ENCODE data around the gene FHAD1. TPM values are rescaled to one million over a fixed set of nuclear protein-coding genes. Genes with fewer than 3 reads are reported as not detected.

The FHAD1 gene
- total RNA-seq, 6 experiments from 2014 or later = 0.06 to 0.53 (median 0.12) TPM; not detected in 3

DNA sequence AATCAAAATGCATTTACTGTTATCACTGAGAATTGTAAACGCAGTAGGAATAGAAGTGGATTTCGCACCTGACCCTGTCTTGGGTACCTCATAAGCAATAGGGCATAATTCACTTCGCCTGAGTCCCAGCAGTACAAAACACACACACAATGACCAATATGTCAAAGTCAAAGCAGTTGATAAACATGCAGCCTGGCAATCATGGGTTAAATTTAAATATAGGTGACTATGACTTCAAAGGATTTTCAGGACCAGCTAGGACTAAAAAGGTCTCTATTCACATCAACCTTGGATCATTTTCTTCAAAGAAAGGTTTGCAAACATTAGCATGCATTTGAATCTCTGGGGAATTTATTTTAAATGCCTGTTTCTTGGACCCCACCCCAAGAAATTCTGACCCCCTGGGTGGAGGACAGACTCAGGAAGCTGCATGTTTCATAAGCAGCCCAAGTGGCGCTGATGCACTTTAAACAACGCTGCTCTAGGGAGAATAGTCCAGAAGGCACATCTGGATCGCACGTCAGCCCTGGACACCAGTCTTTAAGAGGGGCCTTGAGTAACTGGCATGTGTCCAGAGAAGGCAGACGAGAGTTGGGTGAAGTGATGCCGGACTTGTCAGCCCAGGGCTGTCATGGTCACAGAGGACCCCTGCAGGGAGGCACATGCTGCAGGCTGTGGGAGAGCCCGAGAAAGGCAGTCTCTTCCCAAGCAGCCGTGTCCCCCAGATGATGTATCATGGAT is 107.0 kb downstream of the FHAD1 start:
- TF ChIP-seq, protein P1, sequence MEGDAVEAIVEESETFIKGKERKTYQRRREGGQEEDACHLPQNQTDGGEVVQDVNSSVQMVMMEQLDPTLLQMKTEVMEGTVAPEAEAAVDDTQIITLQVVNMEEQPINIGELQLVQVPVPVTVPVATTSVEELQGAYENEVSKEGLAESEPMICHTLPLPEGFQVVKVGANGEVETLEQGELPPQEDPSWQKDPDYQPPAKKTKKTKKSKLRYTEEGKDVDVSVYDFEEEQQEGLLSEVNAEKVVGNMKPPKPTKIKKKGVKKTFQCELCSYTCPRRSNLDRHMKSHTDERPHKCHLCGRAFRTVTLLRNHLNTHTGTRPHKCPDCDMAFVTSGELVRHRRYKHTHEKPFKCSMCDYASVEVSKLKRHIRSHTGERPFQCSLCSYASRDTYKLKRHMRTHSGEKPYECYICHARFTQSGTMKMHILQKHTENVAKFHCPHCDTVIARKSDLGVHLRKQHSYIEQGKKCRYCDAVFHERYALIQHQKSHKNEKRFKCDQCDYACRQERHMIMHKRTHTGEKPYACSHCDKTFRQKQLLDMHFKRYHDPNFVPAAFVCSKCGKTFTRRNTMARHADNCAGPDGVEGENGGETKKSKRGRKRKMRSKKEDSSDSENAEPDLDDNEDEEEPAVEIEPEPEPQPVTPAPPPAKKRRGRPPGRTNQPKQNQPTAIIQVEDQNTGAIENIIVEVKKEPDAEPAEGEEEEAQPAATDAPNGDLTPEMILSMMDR (IDR thresholded peaks at IDR 0.05) = no peak
- no peak for TF ChIP-seq POLR2A (IDR thresholded peaks at IDR 0.05)
- WGBS (ENCODE audit: insufficient coverage, low coverage, low lambda C conversion rate, missing lambda C conversion rate) = 69% methylated on average over 9 of the region's 11 CpGs
- Histone ChIP-seq H3K4me3 (no peak overlapping the region), H3K4me1 (no peaks in the 10 kb centered on the region), H3K27ac (no peak overlapping the region), H3K9me3 (no peaks in the 10 kb centered on the region), H3K36me3 (no peaks in the 10 kb centered on the region), H3K27me3 (no peaks in the 10 kb centered on the region)
- ATAC-seq (no peak), DNase-seq (peak in 1 of 3 donors; percentile 12)
- intact Hi-C loops (cut with DNase I) = no loop called here

DNA sequence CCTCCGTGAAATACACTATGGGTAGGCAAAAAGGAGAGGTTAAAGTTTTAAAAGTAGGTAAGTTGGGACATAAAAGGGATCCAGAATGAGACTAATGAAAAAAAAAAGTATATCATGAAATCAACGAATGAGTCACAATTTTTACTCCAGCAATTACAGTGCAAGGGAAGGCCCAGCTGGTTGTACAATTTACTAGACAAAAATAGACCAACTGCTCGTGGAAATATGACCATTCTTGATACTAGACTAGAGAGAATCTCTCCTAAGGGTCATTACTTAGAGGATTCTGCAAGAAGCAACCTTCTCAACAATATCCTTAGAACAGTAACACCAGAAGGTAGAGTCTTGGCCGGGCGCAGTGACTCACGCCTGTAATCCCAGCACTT is 107.5 kb downstream of the FHAD1 start:
- Histone ChIP-seq H3K9me3 (no peaks in the 10 kb centered on the region), H3K27ac (no peak overlapping the region), H3K4me3 (no peak overlapping the region), H3K36me3 (no peaks in the 10 kb centered on the region), H3K27me3 (no peaks in the 10 kb centered on the region), H3K4me1 (no peaks in the 10 kb centered on the region)
- ATAC-seq = no peak
- WGBS (ENCODE audit: insufficient coverage, low coverage, low lambda C conversion rate, missing lambda C conversion rate) = 74% methylated on average over 6 of the region's 6 CpGs
- intact Hi-C loops (cut with DNase I) = no loop called here
- no peak for TF ChIP-seq POLR2A (IDR thresholded peaks at IDR 0.05)
- TF ChIP-seq, protein P1 (IDR thresholded peaks at IDR 0.05) = no peak
- no peak for DNase-seq

DNA sequence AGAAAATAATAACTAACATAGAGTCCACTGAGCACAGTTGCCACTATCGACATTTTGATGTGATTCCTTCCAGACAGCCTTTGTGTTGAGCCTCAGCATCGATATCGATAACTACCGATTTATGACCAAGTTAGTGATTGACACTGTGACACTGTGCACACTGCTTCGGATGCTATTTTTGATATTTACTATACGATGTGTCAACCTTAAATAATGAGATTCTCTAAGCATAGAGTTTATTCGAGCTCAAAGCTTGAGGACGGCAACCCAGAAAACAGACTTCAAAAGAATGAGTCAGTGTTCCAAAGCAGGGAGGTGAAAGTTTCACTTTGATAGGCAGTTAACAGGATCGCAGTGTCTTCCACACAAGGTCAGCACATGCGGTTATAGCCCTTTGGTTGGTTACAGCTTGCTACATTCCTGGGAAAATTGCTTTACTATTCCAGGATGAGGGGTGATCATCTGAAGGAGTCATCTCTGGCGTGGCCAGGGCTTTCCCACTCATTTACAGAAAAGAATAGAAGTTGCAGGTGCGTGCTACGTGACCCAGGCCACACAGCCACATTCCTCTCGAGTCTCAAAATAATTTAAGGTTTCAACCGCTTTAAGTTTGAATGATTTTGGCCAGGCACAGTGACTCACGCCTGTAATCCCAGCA is 109.1 kb downstream of the FHAD1 start:
- Histone ChIP-seq H3K4me3 (no peak overlapping the region), H3K36me3 (no peaks in the 10 kb centered on the region), H3K27ac (no peak overlapping the region), H3K4me1 (no peaks in the 10 kb centered on the region), H3K9me3 (no peaks in the 10 kb centered on the region), H3K27me3 (no peaks in the 10 kb centered on the region)
- intact Hi-C loops (cut with DNase I) = no loop called here
- WGBS (ENCODE audit: insufficient coverage, low coverage, low lambda C conversion rate, missing lambda C conversion rate) = 84% methylated on average over 13 of the region's 16 CpGs
- DNase-seq (no peak), ATAC-seq (no peak)
- no peak for TF ChIP-seq POLR2A (IDR thresholded peaks at IDR 0.05)
- TF ChIP-seq, protein P1 (IDR thresholded peaks at IDR 0.05) = no peak

DNA sequence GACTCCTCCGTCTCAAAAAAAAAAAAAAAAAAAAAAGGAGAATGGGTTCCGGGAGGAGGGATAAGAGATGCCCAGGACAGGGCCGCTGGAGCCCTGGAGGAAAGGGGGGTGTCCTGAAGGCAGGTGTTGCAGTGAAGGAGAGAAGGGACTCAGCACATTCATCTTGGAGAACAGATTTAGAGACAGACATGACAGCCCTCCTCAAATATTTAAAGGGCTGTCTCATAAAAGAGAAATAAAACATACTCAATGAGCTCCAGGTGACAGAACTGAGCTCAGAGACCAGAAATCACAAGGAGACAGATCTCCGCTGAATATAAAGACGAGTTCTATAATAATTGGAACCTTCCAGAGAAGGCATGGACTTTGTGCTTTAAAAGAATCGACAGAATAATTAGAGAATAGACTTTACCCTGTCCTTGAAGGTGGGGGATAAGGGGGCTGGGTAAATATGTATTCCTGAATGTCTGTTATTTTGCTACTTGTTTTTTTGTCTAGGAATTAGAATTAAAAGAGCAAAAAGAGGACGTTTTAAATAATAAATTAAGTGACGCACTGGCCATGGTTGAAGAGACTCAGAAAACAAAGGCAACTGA is 110.7 kb downstream of the FHAD1 start:
- 71% methylated on average over 8 of the region's 8 CpGs for WGBS (ENCODE audit: insufficient coverage, low coverage, low lambda C conversion rate, missing lambda C conversion rate)
- no peaks in the 10 kb centered on the region for H3K9me3 ChIP-seq
- intact Hi-C loops (cut with DNase I) = no loop called here
- H3K36me3 ChIP-seq = no peaks in the 10 kb centered on the region
- H3K4me1 ChIP-seq = no peaks in the 10 kb centered on the region
- no peak for TF ChIP-seq POLR2A (IDR thresholded peaks at IDR 0.05)
- TF ChIP-seq, protein P1 (IDR thresholded peaks at IDR 0.05) = no peak
- no peaks in the 10 kb centered on the region for H3K27me3 ChIP-seq
- DNase-seq = no peak
- no peak for ATAC-seq
- no peak overlapping the region for H3K27ac ChIP-seq
- no peak overlapping the region for H3K4me3 ChIP-seq

All from right lobe of liver (tissue), 6 donors.